NCI-H82 treated with DMSO at 0.1 percent for 48 hours (cell line): Measurements from ENCODE around the gene ADH4.
"Not testable (repeated sequence)": the region's sequence is repeated elsewhere in the genome, so short reads cannot be mapped to it uniquely, and the experiment has no call there.

ENCODE experiments used
- DNase-seq: peaks from one replicate; lab custom pipeline; 2025; ENCODE audit not compliant: unreplicated experiment; lab: John Stamatoyannopoulos, UW

ADH4 gene

GRCh38 chr4:99135541-99136162 lies 8.4 kb downstream of the ADH4 start:
- no peak for DNase-seq

GRCh38 chr4:99134586-99134985 lies 9.5 kb downstream of the ADH4 start:
- no peak for DNase-seq

GRCh38 chr4:99131378-99131777 lies 12.7 kb downstream of the ADH4 start:
- no peak for DNase-seq

GRCh38 chr4:99126376-99126775 lies 17.7 kb downstream of the ADH4 start:
- DNase-seq: no peak

DNA sequence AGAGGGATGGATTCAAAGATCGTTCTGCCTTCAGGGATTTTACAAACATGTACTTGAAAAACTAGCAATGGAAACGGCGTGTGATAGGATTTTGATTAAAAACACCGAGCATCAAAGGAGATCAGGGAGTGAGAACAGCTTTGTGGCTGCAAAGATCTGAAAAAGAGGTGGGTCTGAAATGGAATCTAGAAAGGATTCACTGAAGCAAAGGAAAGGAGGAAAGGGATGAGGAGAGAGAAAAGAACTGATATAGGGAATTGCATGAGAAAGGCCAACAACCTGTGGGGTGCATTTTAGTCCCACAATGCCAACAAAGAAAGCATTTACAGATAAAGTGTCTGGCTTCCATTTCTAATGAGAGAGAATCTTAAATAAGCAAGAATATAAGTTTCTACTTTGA lies 23.1 kb downstream of the ADH4 start:
- no peak for DNase-seq

GRCh38 chr4:99120501-99120900 lies 23.6 kb downstream of the ADH4 start:
- no peak for DNase-seq

DNA sequence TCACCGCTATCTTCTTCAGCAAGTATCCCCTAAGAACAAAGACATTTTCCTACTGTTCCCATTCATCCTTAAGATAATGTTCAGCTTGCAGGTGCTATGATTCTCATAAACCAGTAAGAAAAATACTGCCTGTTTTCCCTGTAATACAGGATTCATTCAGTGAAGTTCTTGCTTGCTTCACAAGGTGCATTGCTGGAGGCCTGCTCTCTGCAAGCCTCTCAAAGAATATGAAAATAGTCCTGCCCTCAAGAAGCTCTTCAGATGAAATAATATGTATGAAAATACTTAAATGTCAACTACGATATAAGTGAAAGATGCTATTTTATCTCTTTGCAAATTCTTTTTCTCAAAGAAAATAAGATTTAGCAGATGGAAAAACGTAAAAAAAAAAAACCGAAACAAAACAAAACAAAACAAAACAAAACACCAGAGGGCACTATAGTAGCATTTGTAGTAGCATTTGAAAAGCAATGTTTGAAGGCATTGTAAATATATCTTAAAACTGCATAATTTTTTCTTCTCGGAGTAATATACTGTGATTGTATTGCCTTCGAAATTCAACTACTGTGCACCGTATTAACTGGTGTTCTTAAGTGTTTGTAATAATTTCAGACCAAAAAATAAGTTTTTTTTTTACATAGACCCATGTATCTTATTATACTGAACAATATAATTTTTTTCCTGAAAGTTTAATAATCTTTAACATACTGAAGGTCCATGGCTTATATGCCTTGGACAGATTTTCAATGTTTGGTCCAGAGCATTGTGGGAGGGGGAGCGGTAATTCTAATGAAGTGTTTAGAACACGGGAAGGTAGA lies 26.0 kb downstream of the ADH4 start:
- DNase-seq: peak; percentile 1

GRCh38 chr4:99117122-99117841 lies 26.8 kb downstream of the ADH4 start:
- DNase-seq: not testable (repeated sequence)

- DNase-seq: not testable (repeated sequence)
Observed at GRCh38 chr4:99109286-99109685, 34.8 kb downstream of the ADH4 start.

GRCh38 chr4:99104153-99104552 lies 39.9 kb downstream of the ADH4 start:
- DNase-seq: no peak

DNA sequence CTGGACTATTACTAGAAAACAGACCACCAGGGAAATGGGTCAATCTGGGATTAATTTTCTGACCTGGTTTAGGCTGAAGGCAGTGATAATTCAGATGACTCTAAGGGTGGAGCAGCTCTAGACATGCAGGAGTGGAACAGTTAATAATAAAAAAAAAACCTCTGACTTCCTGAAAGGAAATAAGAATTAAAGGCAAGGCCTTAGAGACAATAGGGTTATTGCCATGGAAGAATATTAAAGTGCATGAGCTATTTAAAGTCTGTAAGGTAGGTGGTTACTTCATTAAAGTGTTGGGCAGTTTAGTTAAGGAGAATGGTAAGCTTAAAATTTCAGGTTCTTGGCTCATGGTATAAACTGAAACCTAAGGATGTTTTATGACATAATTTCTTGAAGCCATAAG lies 40.9 kb downstream of the ADH4 start:
- no peak for DNase-seq

DNA sequence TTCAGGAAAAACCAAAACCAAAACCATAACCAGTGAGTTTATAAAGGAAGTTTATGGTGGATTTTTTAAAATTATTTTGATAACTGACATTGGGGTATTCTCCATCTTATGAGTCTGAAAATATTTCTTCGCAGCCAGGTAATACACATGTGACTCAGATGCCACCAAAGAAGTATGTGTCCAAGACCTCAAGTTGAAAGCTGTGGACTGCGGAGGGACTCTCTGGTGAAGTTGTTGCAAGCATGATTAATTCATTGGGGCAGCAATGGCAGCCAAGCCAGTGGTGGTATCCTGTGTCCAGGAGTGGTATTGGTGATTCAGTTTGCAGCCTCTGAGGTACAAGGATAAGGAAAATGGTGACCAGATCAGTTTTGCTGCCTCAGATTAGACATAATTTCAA lies 41.5 kb downstream of the ADH4 start:
- no peak for DNase-seq

DNA sequence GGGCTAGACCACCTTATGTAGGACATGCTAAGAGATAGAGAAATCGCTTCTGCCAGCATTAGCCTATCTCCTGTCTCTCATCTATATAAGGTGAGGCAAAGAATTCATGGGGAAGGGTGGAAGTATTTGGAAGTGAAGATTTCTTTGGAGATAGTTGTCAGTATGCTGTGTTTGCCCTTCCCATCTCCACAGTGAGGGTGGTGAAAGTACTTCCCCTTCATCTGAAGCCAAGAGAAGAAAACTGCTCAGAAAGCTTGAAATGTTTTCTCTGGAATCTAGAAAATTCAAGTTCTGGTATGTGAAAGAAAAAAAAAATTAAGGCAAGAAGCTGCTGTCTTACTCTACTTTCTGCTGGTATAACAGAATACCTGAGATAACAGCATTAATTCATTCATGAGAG lies 43.2 kb downstream of the ADH4 start:
- DNase-seq: no peak

- DNase-seq: not testable (repeated sequence)
Observed at GRCh38 chr4:99099814-99100213, 44.3 kb downstream of the ADH4 start.

DNA sequence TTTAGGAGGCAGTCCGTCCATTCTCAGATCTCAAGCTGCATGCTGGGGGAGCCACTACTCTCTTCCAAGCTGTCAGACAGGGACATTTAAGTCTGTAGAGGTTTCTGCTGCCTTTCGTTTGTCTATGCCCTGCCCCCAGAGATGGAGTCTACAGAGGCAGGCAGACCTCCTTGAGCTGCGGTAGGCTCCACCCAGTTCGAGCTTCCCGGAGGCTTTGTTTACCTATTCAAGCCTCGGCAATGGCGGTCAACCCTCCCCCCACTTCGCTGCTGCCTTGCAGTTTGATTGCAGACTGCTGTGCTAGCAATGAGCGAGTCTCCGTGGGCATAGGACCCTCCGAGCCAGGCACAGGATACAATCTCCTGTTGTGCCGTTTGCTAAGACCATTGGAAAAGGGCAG lies 44.8 kb downstream of the ADH4 start:
- DNase-seq: no peak

DNA sequence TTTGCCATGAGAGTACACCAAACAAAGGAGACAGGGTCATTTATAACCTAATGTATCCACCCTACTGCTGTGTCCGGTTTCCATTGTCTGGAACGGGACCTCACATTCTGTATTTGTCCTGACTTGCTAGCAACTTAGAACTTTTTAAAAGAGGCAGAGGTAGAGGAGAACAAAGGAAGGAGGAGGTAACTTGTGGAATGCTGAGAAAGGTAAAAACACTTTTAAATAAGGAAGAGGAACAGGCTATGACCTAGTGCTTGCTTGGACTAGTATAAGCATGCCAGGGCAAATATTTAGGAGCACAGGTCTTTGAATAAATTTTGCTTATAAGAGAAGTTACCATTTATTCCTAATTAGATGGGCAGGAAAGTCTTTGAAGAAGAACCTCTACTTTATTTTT lies 52.3 kb downstream of the ADH4 start:
- DNase-seq: not testable (repeated sequence)

- no peak for DNase-seq
Observed at GRCh38 chr4:99091216-99091575, 52.9 kb downstream of the ADH4 start.

GRCh38 chr4:99090481-99091215 lies 53.4 kb downstream of the ADH4 start:
- DNase-seq: no peak

DNA sequence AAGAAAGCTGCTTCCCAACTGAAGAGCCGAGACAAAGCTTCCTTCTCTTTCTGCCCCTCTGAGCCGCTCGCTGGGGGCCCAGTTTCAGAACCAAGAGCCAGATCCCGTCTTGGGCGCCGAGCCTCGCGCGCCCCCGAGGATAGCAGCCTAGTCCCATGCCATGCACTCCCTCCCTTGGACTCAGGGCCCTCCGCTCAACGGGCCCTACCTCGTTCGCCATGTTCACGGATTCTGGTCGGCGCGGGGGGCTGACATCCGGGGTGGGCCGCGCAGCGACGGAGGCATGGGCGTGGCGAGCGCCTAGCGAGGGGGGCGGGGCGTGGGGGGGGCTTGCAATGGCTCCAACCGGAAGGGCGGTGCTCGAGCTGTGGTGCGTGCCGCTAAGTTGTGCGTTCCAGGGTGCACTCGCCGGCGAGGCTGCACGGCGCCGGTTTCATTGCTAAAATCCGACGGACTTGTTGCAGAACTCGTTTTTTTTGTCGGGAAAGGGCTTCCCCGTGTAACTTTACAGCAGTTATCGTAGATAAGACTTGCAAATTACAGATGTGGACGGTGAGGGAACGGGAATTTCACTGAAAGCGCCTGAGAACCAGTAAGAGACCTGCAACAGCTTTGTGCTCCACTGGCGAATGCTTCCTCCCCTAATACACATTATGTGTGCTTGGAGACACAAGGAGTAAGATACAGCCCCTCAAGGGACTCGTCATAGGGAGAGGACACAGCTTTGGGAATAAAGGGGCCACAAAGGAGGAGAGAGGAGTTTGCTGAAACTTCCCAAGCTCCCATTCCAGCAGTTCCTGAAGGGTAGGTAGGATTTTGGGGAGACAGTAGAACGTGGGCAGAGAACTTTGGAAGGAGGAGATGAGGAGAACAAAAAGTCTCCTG lies 55.4 kb downstream of the ADH4 start, which contains the start of gene ADH5:
Gene ADH5 (minus strand): TSS at position 308 of the 885 bp plus-strand sequence. CDS start 88 bp downstream, at position 220.
- DNase-seq: peak; percentile 33

- DNase-seq: peak; percentile 13
Observed at GRCh38 chr4:99088023-99088449, 56.1 kb downstream of the ADH4 start.
